ENCODE results near the gene CUL4A. TPM values are rescaled to one million over a fixed set of nuclear protein-coding genes. Genes with fewer than 3 reads are reported as not detected.

Gene CUL4A
- total RNA-seq, 4 donors from 2014 or later: 87.6 to 150 (median 110) TPM

GRCh38 chr13:113170511-113170910 is 38.9 kb upstream of the CUL4A start:
- Histone ChIP-seq H3K36me3 (no peaks in the 10 kb centered on the region), H3K27ac (no peak overlapping the region)
- 33 to 46% methylated on average over 4 to 5 of the region's 5 CpGs for WGBS, 2 donors (ENCODE audit: low coverage in 1 of 2)

DNA sequence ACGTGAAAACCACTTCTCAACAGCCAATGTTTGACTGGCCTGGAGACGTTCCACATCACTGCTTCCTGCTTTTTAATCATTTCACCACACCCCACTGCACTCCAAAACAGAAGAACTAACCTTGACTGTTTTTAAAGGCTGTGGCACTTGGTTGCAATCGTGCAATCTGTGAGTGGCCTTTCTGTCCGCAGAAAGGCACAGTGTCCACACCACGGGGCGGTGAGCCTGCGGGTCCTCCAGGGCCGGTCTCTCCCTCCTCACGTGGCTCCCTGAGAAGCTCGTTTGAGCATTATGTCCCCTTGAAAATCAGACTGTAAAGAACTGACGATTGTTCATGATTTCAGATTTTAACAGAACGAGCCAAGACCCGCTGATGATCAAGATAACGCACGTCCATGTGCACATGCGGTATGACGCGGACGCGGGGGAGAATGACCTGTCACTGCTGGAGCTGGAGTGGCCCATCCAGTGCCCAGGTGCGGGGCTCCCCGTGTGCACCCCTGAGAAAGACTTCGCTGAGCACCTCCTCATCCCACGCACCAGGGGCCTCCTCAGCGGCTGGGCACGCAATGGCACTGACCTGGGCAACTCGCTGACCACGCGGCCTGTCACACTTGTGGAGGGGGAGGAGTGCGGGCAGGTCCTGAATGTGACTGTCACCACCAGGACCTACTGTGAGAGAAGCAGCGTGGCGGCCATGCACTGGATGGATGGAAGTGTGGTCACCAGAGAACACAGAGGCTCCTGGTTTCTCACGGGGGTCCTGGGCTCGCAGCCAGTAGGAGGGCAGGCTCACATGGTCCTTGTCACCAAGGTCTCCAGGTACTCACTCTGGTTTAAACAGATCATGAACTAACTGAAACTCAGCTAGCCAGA is 37.9 kb upstream of the CUL4A start:
- no peak for DNase-seq
- WGBS, 2 donors (ENCODE audit: low coverage in 1 of 2): 87 to 90% methylated on average over 7 to 34 of the region's 34 CpGs

More at GRCh38 chr13:113170511-113170910, 38.9 kb upstream of the CUL4A start:
- in situ Hi-C loops (cut with MboI; ENCODE audit: low pct_ligation_motif_present in 1 of 4, low pct_unique_long_range_greater_than_20kb in 1 of 4, low sequenced_read_pairs in 3 of 4): no loop called here
- TF ChIP-seq POLR2A (IDR thresholded peaks at IDR 0.05): no peak
- TF ChIP-seq, protein P1, sequence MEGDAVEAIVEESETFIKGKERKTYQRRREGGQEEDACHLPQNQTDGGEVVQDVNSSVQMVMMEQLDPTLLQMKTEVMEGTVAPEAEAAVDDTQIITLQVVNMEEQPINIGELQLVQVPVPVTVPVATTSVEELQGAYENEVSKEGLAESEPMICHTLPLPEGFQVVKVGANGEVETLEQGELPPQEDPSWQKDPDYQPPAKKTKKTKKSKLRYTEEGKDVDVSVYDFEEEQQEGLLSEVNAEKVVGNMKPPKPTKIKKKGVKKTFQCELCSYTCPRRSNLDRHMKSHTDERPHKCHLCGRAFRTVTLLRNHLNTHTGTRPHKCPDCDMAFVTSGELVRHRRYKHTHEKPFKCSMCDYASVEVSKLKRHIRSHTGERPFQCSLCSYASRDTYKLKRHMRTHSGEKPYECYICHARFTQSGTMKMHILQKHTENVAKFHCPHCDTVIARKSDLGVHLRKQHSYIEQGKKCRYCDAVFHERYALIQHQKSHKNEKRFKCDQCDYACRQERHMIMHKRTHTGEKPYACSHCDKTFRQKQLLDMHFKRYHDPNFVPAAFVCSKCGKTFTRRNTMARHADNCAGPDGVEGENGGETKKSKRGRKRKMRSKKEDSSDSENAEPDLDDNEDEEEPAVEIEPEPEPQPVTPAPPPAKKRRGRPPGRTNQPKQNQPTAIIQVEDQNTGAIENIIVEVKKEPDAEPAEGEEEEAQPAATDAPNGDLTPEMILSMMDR (IDR thresholded peaks at IDR 0.05): no peak
- TF ChIP-seq EP300 (IDR thresholded peaks at IDR 0.05; ENCODE audit: low read depth): no peak
- no peak for TF ChIP-seq POLR2AphosphoS5 (IDR thresholded peaks at IDR 0.05)
- H3K4me1 ChIP-seq: peaks cover 0 to 17% (median 8%) of the 10 kb centered on the region in 4 donors
- H3K27me3 ChIP-seq: no peaks in the 10 kb centered on the region
- intact Hi-C loops (cut with DNase I; ENCODE audit: low total_unique reads): no loop called here
- no peak overlapping the region for H3K4me3 ChIP-seq
- no peaks in the 10 kb centered on the region for H3K9me3 ChIP-seq
- DNase-seq: no peak

GRCh38 chr13:113172419-113172926 is 36.9 kb upstream of the CUL4A start:
- H3K4me3 ChIP-seq: no peak overlapping the region
- intact Hi-C loops (cut with DNase I; ENCODE audit: low total_unique reads): no loop called here
- no peaks in the 10 kb centered on the region for H3K9me3 ChIP-seq
- in situ Hi-C loops (cut with MboI; ENCODE audit: low pct_ligation_motif_present in 1 of 4, low pct_unique_long_range_greater_than_20kb in 1 of 4, low sequenced_read_pairs in 3 of 4): no loop called here
- TF ChIP-seq, protein P1 (IDR thresholded peaks at IDR 0.05): no peak
- TF ChIP-seq POLR2A (IDR thresholded peaks at IDR 0.05): no peak
- no peak for TF ChIP-seq POLR2AphosphoS5 (IDR thresholded peaks at IDR 0.05)
- no peak for TF ChIP-seq EP300 (IDR thresholded peaks at IDR 0.05; ENCODE audit: low read depth)
- no peaks in the 10 kb centered on the region for H3K36me3 ChIP-seq
- WGBS, 2 donors (ENCODE audit: low coverage in 1 of 2): 86 to 99% methylated on average over 2 to 12 of the region's 13 CpGs
- no peak for DNase-seq
- no peaks in the 10 kb centered on the region for H3K27me3 ChIP-seq
- no peak overlapping the region for H3K27ac ChIP-seq
- peaks cover 0 to 21% (median 8%) of the 10 kb centered on the region in 4 donors for H3K4me1 ChIP-seq

More for the DNA sequence above, 37.9 kb upstream of the CUL4A start:
- Histone ChIP-seq H3K27ac (no peak overlapping the region), H3K4me3 (no peak overlapping the region), H3K27me3 (no peaks in the 10 kb centered on the region), H3K9me3 (no peaks in the 10 kb centered on the region), H3K36me3 (no peaks in the 10 kb centered on the region), H3K4me1 (peaks cover 0 to 16% (median 7%) of the 10 kb centered on the region in 4 donors)
- intact Hi-C loops (cut with DNase I; ENCODE audit: low total_unique reads): no loop called here
- TF ChIP-seq EP300 (IDR thresholded peaks at IDR 0.05; ENCODE audit: low read depth) (no peak), POLR2AphosphoS5 (IDR thresholded peaks at IDR 0.05) (no peak), POLR2A (IDR thresholded peaks at IDR 0.05) (no peak)
- TF ChIP-seq, protein P1 (IDR thresholded peaks at IDR 0.05): no peak
- in situ Hi-C loops (cut with MboI; ENCODE audit: low pct_ligation_motif_present in 1 of 4, low pct_unique_long_range_greater_than_20kb in 1 of 4, low sequenced_read_pairs in 3 of 4): no loop called here

DNA sequence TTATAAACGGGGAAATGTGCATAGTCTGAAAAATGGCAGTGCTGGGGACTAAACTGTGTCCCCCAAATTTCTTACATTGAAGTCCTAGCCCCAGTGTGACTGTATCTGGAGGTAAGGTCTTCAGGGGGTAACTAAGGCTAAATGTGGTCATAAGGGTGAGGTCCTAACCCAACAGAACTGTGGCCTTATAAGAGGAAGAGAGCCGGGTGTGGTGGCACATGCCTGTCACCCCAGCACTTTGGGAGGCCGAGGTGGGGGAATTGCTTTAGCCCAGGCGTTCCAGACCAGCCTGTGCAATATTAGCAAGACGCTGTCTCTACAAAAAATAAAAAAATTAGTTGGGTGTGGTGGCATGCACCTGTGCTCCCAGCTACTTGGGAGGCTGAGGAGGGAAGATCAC is 33.1 kb upstream of the CUL4A start:
- intact Hi-C loops (cut with DNase I; ENCODE audit: low total_unique reads) (no loop called here), in situ Hi-C loops (cut with MboI; ENCODE audit: low pct_ligation_motif_present in 1 of 4, low pct_unique_long_range_greater_than_20kb in 1 of 4, low sequenced_read_pairs in 3 of 4) (no loop called here)
- Histone ChIP-seq H3K27ac (no peak overlapping the region), H3K36me3 (peaks cover 0 to 34% (median 12%) of the 10 kb centered on the region in 4 donors), H3K4me3 (no peak overlapping the region), H3K9me3 (no peaks in the 10 kb centered on the region), H3K27me3 (no peaks in the 10 kb centered on the region), H3K4me1 (peaks cover 0 to 10% (median 5%) of the 10 kb centered on the region in 4 donors)
- peak; percentile 35 for DNase-seq
- WGBS, 2 donors (ENCODE audit: low coverage in 1 of 2): 52 to 80% methylated on average over 2 to 5 of the region's 5 CpGs
- TF ChIP-seq POLR2AphosphoS5 (IDR thresholded peaks at IDR 0.05): no peak
- TF ChIP-seq EP300 (IDR thresholded peaks at IDR 0.05; ENCODE audit: low read depth): no peak
- no peak for TF ChIP-seq POLR2A (IDR thresholded peaks at IDR 0.05)
- TF ChIP-seq, protein P1 (IDR thresholded peaks at IDR 0.05): no peak

All from transverse colon (tissue), 4 donors.